ENCODE results near the gene KRTAP5-7. TPM values are rescaled to one million over a fixed set of nuclear protein-coding genes. Genes with fewer than 3 reads are reported as not detected.
"Not testable (repeated sequence)": the region's sequence is repeated elsewhere in the genome, so short reads cannot be mapped to it uniquely, and the experiment has no call there.

Gene KRTAP5-7
- total RNA-seq, 1 donor from 2014 or later: not detected

- H3K4me1 Mint-ChIP-seq (ENCODE audit: low read depth): no peaks in the 10 kb centered on the region
- H3K27me3 Mint-ChIP-seq (ENCODE audit: low read depth): peaks cover 4% of the 10 kb centered on the region
- no peak overlapping the region for H3K4me3 Mint-ChIP-seq (ENCODE audit: unreplicated experiment)
- TF ChIP-seq CTCF (IDR thresholded peaks at IDR 0.05): no peak
- no peaks in the 10 kb centered on the region for H3K36me3 Mint-ChIP-seq (ENCODE audit: low read depth)
- DNase-seq (ENCODE audit: low spot score): no peak
- no peaks in the 10 kb centered on the region for H3K9me3 Mint-ChIP-seq (ENCODE audit: low read depth)
- H3K27ac Mint-ChIP-seq (ENCODE audit: unreplicated experiment): no peak overlapping the region
Measured at GRCh38 chr11:71537537-71537936, 10.5 kb downstream of the KRTAP5-7 start.

- H3K4me3 Mint-ChIP-seq (ENCODE audit: unreplicated experiment); H3K27ac Mint-ChIP-seq (ENCODE audit: unreplicated experiment); DNase-seq (ENCODE audit: low spot score): not testable (repeated sequence)
Measured at GRCh38 chr11:71537977-71538665, 11.1 kb downstream of the KRTAP5-7 start, which contains the start of gene KRTAP5-8. KRTAP5-8 (plus strand) TSS chr11:71538025; CDS start chr11:71538056, 31 bp downstream.

GRCh38 chr11:71538666-71538990 lies 11.6 kb downstream of the KRTAP5-7 start:
- no peak for DNase-seq (ENCODE audit: low spot score)
- no peak for TF ChIP-seq CTCF (IDR thresholded peaks at IDR 0.05)
- Mint-ChIP-seq H3K27ac (ENCODE audit: unreplicated experiment) (no peak overlapping the region), H3K36me3 (ENCODE audit: low read depth) (no peaks in the 10 kb centered on the region), H3K9me3 (ENCODE audit: low read depth) (no peaks in the 10 kb centered on the region), H3K4me3 (ENCODE audit: unreplicated experiment) (no peak overlapping the region), H3K4me1 (ENCODE audit: low read depth) (no peaks in the 10 kb centered on the region), H3K27me3 (ENCODE audit: low read depth) (peaks cover 7% of the 10 kb centered on the region)

More at GRCh38 chr11:71537977-71538665, 11.1 kb downstream of the KRTAP5-7 start, which contains the start of gene KRTAP5-8:
- not testable (repeated sequence) for H3K9me3 Mint-ChIP-seq (ENCODE audit: low read depth); H3K27me3 Mint-ChIP-seq (ENCODE audit: low read depth); H3K4me1 Mint-ChIP-seq (ENCODE audit: low read depth); H3K36me3 Mint-ChIP-seq (ENCODE audit: low read depth)

- H3K36me3 Mint-ChIP-seq (ENCODE audit: low read depth): no peaks in the 10 kb centered on the region
- H3K9me3 Mint-ChIP-seq (ENCODE audit: low read depth): no peaks in the 10 kb centered on the region
- H3K4me3 Mint-ChIP-seq (ENCODE audit: unreplicated experiment): no peak overlapping the region
- TF ChIP-seq CTCF (IDR thresholded peaks at IDR 0.05): no peak
- DNase-seq (ENCODE audit: low spot score): no peak
- peaks cover 7% of the 10 kb centered on the region for H3K27me3 Mint-ChIP-seq (ENCODE audit: low read depth)
- H3K4me1 Mint-ChIP-seq (ENCODE audit: low read depth): no peaks in the 10 kb centered on the region
- no peak overlapping the region for H3K27ac Mint-ChIP-seq (ENCODE audit: unreplicated experiment)
Measured at GRCh38 chr11:71539017-71539416, 11.9 kb downstream of the KRTAP5-7 start.

- not testable (repeated sequence) for H3K27me3 Mint-ChIP-seq (ENCODE audit: low read depth); DNase-seq (ENCODE audit: low spot score); H3K9me3 Mint-ChIP-seq (ENCODE audit: low read depth); H3K4me3 Mint-ChIP-seq (ENCODE audit: unreplicated experiment); H3K4me1 Mint-ChIP-seq (ENCODE audit: low read depth); H3K36me3 Mint-ChIP-seq (ENCODE audit: low read depth); H3K27ac Mint-ChIP-seq (ENCODE audit: unreplicated experiment)
Measured at GRCh38 chr11:71539971-71540370, 12.9 kb downstream of the KRTAP5-7 start.

- not testable (repeated sequence) for H3K4me3 Mint-ChIP-seq (ENCODE audit: unreplicated experiment); H3K27me3 Mint-ChIP-seq (ENCODE audit: low read depth)
Measured at GRCh38 chr11:71540521-71541304, 13.6 kb downstream of the KRTAP5-7 start.

More at GRCh38 chr11:71540521-71541304, 13.6 kb downstream of the KRTAP5-7 start:
- H3K27ac Mint-ChIP-seq (ENCODE audit: unreplicated experiment); H3K9me3 Mint-ChIP-seq (ENCODE audit: low read depth); DNase-seq (ENCODE audit: low spot score); H3K4me1 Mint-ChIP-seq (ENCODE audit: low read depth); H3K36me3 Mint-ChIP-seq (ENCODE audit: low read depth): not testable (repeated sequence)

Data from chondrocyte (in vitro differentiated cells).